NCI-H345 treated with DMSO at 0.1 percent for 48 hours (cell line): Measurements from ENCODE around the gene XYLT1.

Experiments used
- DNase-seq: peaks from one replicate; lab custom pipeline; 2025; ENCODE audit not compliant: unreplicated experiment; lab: John Stamatoyannopoulos, UW

XYLT1 gene

GRCh38 chr16:17362183-17362582, 108.6 kb downstream of the XYLT1 start:
- DNase-seq: peak; percentile 71

DNA sequence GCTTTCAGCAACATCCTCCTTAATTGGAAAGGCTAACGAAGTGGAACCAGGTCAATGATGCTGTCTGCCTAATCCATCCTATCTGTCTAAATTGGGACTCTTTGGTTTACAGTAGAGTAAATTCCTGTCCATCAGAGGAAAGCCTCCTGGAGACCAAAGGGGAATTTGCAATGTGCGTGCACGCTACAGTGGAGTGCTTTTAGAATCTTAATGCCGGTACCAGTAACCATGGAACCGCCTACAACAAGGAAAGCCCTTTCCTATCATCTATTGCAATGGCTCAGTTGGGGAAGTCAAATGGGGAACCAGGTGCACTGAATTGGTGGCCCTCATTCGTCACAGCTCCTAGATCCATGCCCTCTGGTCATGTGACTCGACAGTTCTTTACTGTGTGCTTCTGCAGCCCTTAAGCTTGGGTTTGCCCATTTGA, 110.1 kb downstream of the XYLT1 start:
- DNase-seq: no peak

DNA sequence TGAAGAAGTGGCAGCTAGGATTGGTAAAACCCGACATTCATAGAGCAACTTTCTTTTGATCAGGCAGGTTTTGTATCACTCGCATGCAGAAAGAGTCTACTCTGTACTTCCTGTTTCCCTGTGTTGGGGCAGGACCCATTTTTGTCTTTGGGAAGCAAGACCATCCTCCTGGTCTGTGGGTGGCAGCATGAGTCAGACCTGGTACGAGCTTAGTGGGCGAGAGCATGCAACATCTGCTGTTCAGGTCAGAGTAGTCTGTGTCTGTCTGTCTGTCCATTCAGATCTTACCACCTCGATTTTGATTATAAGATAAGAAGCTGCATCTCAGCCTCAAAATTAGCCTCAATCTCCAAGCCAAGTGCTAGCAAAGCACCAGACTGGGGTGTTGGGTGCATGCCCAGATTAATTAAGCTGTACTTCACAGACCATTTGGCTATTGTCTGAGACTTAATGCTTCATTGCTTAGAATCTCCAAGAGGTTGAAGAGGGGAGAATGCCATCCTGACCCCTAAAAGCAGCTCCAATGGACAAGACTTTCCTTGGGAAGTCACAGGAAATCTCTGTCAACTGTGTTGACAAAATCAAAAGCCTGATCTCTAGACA, 110.9 kb downstream of the XYLT1 start:
- DNase-seq: no peak

GRCh38 chr16:17358846-17359245, 111.9 kb downstream of the XYLT1 start:
- DNase-seq: no peak

GRCh38 chr16:17358355-17358754, 112.4 kb downstream of the XYLT1 start:
- DNase-seq: no peak

DNA sequence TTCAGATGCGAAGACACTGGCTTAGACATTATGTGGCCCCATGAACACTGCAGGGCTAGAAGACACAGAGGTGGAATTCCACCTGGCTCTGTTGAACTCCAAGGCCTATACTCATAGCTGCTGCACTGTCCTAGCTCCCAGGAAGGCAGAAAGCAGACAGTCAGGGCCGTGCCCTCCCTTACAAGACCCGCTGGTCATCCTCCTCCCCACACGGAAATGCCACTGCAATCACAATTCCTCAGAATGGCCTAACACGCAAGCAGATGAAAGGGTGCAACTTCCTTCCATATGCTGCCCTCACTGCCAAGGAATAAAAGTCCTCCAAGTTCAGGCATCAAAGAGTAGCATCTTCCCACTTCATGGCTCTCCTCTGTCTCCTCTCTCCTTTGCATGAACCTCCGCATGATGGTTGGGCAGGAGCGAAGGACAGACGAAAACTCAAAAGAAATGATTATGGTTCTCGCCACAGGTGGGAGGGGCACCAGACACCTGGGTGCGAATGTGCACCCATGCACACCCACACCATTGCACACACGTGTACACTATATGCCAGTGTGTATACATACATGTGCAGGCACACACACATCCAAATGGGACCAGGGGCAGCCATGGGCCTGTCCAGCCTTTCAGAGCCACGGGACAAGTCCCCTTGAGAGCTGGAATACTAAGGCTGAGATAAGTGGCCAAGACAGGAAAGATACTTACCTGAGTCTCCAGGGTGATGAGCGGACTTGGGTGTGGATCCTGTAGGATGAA, 113.3 kb downstream of the XYLT1 start:
- no peak for DNase-seq

DNA sequence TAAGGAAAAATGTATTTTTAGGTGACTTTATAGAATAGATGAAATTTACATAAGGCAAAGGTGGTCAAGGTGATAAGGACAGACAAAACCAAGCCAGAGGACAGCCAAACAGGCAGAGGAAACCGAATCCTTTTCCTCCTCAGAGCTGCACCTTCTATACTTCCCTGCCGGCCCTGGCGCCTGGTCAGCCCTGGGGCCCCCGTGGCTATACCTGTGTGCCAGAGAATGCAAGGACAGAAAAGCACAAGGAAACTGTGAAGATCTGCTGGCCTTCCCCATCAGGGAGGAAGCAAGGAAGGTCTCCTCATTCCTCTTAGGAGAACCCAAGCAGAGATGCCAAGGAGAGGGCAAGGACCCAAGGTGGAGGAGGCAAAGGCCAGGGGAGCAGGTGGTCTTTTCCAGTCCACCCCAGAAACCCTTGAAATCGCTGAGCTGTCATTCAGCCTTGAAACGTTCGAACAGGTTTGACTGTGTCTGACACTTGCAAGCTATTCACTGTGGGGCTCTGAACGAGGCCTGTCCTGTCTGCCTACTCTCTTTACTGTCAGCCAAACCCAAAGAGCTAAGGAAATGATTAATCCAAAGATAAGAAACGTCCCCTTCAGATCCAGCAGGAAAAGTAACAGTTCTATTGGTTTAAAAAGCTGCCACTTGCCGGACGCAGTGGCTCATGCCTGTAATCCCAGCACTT, 114.4 kb downstream of the XYLT1 start:
- DNase-seq: no peak

GRCh38 chr16:17354685-17355084, 116.1 kb downstream of the XYLT1 start:
- no peak for DNase-seq

DNA sequence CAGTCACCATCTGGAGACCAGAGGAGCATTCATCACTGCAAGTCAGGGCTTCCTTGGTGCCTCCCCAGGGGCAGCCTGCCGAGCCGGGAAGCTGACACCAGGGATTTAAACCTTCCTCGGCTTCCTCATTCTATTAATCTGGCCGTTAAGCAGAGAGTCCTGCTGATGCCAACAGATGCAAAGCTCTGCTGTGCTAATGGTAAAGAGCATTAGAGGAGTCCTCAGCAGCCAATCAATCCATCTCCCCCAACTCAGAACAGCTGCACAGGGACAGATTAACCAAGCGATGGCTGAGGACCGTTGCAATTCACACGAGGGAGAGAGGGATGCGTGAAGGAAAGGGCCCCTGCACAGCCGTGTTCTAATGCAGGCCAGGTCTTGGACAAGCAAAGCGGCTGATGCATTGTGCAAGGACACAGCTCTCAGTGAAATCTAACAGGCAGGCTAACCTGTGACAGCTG, 116.6 kb downstream of the XYLT1 start:
- no peak for DNase-seq

GRCh38 chr16:17353561-17353960, 117.2 kb downstream of the XYLT1 start:
- DNase-seq: no peak

- DNase-seq: no peak
Measured at GRCh38 chr16:17351441-17352035, 119.2 kb downstream of the XYLT1 start.

DNA sequence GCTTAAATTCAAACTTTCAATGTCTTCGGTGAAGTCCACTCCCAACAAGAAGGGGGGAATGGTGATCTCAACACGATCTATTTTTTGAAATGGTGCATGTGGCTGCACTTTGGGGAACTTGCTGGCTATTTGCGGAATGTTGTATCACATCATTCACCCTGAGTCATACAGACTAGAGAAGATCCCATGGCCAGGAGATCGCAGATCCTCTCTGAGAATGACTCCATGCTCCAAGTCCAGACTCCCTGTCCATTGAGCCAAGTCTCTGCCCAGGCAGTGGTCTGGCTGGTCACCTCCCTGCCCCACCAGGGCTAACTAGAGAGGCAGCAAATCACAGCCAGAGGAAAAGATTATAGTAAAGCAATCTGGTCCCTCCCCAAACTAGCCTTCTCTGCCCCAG, 120.6 kb downstream of the XYLT1 start:
- DNase-seq: no peak

GRCh38 chr16:17348826-17349225, 121.9 kb downstream of the XYLT1 start:
- DNase-seq: no peak

DNA sequence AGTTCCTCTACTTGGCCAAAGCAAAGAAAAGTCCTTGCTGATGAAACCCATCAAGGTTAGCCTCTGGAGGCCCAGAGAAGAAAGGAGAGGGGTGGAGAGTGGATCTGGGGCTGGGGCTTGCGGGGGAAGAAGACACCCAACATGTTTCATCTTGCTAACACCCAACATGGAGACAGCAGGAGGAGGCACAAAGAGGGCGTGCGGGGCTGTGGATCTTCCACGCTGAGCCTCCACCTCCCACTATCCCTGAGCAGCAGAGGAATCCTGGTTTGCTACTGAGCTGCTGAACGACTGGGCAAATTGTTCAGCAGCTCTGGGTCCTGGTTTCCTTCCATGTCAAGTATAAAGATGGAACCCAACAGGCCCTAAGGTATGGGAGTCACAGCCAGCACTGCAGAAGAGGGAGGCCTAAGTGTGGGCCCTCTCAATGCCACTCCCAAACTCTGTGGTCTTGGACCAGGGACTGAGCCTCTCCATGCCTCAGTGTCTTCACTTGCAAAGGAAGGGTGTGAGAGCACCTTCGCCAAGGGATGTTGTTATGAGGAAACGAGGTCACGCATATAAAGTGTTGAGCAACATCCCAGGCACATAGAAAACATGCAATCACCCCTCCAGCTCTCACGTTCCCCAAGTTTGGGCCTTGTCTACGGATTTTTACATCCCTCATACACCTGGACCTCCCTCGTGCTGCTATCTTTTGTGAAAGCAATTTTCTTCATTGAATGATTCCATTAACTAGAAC, 122.5 kb downstream of the XYLT1 start:
- no peak for DNase-seq

DNA sequence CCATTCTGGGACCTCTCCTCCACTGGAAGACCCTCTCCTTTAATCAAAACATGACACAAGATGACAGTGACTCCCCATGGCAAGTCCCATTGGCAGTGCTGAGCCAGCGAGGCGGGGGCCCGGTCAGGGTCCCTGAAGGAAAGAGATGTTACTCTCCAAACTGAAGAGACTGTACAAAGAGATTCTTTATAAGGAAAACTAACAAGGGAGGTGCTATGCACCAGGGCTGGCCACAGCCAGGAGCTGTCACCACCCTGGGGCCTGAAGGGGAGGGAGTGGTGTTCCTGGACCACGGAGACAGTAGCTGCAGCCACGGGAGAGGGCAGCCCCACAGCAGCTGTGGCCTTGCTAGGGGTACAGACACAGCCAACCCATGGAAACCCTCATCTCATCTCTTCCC, 123.1 kb downstream of the XYLT1 start:
- no peak for DNase-seq

GRCh38 chr16:17346621-17347569, 123.9 kb downstream of the XYLT1 start:
- no peak for DNase-seq

- DNase-seq: no peak
Measured at GRCh38 chr16:17345043-17345442, 125.7 kb downstream of the XYLT1 start.

DNA sequence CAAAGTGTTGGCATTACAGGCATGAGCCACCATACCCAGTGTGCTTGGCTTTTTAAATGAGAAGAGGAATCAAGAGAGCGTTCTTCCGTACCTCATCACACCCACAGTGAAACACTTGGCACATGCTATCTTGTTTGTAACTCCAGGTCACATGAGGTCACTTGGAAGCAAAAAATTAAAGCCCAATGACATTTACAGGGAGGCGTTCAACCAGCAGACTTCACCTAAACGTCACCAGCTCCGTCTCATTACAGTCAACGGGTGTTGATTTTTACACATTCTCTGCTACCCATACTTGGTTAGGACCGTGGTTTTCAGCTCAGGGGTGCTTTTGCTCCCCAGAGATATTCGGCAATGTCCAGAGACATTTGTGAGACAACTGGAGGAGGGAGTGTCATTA, 127.0 kb downstream of the XYLT1 start:
- no peak for DNase-seq

GRCh38 chr16:17343028-17343427, 127.7 kb downstream of the XYLT1 start:
- DNase-seq: no peak

DNA sequence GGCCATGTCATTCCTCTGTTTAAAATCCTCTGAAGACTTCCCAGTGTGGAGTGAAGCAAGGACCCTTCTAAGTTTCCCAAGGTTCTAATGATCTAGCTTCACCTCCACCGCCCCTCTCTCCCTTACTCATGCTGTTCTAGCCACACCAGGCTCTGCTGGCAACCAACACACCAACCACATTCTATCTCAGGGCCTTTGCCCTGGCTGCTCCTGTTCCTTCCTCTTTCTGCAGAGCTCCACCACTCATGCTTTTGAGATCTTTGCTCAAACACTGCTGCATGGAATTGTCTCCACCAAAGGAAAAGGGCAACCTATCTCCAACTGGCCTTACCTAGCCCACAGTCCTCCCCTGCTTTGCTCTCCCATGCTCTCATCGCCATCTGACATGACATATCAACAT, 128.7 kb downstream of the XYLT1 start:
- DNase-seq: no peak
